Activated CD4-positive, alpha-beta T cell treated with anti-CD3 and anti-CD28 coated beads, Interleukin-2, amount 50 U/mL, for 48 hours (primary cell): ENCODE results near the gene TP73.

ENCODE experiments used
- DNase-seq, 2 experiments: peaks; one replicate each; pipeline ENCODE4 v3.0.0-alpha.2; 2020

Gene TP73

DNA sequence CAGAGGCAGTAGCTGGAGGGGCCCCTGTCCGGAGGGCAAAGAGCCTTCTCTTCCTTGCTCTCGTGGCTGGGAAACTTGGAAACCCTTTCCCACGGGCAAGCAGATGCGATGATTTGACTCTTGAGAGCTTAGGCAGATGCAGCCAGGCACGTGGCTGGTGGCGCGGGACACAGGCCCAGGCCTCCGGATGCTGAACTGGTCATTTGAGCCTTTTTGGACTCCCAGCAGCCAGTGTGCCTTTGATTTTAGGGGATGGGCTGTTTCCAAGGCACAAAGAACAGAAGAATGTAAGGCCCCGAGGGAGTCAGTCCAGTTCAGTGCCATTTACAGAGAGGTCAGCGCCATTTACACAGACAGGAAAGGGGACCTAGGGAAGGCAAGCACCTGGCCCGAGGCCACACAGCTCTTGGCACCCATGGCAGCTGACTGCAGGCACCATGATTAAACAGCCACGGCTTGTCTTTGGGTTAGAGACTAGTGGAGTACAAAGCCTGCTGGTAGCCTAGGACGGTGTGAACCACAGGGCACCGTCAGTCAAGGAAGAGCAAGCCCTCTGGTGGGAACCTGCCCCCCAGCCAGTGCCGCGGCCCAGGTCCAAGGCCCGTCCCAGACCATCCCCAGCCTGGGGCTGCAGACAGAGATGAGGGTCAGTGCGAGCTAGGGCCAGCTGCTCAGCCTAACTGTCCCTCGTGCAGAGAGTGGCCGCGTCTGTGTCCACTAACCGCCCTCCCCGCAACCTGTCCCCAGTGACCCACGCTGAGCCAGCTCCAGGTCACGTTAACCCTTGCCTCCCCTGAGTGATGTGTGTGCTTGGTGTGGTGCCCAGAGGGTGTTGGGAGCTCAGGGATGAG, 79.5 kb downstream of the TP73 start:
- DNase-seq = no peak

DNA sequence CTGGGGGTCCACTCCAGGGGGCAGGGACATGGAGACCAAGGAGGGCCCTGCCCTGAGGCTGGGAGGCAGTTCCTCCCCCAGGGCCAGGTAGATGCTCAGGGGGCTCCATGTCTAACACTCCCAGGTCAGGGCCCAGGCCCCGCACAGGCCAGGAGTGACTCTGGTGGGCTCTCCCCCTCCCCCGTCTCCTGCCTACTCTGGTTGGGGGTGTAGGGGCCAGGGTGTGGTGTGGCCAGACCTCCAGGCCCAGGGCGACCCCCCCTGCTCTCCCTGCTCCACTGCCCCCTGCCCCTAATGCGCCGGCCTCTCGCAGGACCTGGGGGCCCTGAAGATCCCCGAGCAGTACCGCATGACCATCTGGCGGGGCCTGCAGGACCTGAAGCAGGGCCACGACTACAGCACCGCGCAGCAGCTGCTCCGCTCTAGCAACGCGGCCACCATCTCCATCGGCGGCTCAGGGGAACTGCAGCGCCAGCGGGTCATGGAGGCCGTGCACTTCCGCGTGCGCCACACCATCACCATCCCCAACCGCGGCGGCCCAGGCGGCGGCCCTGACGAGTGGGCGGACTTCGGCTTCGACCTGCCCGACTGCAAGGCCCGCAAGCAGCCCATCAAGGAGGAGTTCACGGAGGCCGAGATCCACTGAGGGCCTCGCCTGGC, 80.2 kb downstream of the TP73 start:
- DNase-seq = no peak

DNA sequence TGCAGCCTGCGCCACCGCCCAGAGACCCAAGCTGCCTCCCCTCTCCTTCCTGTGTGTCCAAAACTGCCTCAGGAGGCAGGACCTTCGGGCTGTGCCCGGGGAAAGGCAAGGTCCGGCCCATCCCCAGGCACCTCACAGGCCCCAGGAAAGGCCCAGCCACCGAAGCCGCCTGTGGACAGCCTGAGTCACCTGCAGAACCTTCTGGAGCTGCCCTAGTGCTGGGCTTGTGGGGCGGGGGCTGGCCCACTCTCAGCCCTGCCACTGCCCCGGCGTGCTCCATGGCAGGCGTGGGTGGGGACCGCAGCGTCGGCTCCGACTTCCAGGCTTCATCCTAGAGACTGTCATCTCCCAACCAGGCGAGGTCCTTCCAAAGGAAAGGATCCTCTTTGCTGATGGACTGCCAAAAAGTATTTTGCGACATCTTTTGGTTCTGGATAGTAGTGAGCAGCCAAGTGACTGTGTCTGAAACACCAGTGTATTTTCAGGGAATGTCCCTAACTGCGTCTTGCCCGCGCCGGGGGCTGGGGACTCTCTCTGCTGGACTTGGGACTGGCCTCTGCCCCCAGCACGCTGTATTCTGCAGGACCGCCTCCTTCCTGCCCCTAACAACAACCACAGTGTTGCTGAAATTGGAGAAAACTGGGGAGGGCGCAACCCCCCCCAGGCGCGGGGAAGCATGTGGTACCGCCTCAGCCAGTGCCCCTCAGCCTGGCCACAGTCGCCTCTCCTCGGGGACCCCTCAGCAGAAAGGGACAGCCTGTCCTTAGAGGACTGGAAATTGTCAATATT, 81.0 kb downstream of the TP73 start:
- no peak for DNase-seq

DNA sequence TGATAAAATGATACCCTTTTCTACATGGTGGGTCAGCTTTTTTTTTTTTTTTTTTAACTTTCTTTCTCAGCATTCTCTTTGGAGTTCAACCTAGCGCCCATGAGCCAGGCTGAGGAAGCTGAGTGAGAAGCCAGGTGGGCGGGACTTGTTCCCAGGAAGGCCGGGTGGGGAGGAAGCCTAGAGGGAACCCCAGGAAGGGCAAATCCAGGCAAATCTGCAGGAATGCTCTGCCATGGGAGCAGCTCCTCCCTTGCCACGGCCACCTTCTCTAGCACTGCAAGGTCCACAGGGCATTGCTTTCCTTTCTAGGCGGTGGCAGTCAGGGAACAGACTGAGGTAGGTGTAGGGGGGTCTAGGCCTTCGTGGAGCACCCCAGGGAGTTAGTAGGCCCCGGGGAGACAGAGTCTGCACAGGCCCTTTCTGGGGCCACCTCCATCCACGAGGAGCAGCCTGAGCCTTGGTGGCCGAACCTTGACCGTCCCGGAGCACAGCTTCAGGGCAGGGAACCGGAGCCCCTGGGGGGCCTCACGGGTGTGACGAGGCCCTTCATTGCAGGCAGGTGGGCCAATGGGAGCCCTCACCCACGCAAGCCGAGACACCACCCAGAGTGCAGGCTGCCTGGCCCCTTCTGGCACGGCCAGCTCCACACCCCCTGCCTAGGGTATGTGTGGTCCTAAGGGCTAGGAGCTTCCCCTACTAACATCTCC, 81.7 kb downstream of the TP73 start:
- DNase-seq = no peak

DNA sequence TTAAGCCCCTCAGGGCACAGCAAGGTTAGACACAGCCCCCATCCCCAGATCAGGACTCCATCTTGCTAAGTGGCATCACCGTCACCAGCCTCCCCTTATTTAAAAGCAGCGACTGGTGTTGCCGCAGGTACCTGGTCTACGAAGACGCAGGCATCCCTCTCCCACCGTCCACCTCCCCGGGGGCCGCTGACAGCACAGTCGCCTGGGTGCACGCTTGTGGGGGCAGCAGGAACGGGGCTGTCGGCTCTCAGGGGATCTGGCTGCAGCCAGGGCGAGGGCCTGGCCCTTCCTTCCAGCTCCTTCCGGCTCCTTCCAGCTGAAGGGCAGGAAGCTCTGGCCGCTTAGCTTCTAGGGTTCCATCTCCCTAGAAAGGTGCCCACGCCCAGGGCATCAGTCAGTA, 82.3 kb downstream of the TP73 start:
- DNase-seq = no peak

DNA sequence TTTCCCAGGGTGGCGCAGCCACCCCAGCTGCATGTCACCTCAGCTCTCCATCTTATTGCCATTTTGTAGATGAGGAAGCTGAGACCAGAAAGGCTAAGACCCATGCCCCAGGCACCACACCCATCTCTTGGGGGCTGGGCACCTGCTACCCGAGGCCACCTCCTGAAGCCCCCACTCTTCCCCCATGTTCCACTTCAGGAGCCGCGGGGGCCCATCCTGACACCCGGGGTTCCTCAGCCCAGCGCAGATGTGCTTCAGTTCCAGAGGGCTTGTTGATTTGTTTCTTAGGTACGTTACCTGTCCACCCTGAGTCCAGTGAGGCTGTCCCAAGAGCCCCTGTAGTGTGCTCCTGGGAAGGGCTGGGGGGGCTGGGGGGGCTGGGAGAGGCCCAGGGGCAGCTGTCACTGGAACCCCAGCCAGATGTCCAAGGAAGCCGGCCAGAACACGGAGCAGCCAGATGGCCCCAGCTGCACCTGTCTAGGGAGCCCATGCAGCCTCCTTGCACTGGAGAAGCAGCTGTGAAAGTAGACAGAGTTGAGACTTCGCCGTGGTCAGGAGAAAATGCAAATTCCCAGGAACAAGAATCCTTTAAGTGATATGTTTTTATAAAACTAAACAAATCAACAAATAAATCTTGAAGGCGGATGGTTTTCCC, 82.8 kb downstream of the TP73 start:
- DNase-seq = no peak

DNA sequence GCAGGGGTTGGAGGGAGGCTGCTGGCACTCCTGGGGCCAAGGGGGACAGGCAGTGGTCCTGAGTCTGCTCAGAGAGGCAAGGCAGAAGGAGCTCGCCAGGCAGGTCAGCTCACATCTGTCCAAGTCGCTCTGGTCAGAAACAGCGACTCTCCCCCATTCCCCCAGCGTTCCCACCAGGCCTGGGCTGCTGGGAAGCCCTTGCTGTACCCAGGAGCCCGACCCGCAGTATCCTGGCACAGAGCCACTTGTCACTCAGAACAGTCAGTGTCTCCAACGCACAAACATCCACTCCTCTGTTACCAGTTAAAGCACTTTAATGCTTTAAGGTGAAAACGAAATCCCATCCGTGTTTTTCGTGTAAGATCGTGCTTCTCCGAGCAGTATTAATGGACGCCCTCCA, 83.4 kb downstream of the TP73 start:
- no peak for DNase-seq

DNA sequence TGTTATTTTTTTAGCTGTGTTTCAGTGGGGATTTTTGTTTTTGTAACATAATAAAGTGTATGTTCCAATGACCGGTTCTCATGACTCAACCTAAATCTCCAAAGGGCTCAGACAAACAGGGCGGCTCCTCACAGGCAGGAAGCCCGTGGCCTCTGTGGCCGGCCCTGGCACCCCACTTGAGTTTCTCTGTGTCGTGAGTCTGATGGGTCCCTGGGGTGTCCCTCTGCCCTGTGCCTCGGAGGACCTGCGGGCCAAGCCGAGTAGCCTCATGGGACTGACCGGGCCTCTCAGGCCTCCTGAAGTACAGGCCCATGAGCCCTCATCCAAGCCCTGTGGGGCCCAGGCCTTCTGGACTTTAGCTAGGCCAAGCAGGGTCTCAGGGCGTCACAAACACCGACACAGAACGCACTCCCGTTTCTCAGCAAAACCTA, 83.8 kb downstream of the TP73 start:
- no peak for DNase-seq

DNA sequence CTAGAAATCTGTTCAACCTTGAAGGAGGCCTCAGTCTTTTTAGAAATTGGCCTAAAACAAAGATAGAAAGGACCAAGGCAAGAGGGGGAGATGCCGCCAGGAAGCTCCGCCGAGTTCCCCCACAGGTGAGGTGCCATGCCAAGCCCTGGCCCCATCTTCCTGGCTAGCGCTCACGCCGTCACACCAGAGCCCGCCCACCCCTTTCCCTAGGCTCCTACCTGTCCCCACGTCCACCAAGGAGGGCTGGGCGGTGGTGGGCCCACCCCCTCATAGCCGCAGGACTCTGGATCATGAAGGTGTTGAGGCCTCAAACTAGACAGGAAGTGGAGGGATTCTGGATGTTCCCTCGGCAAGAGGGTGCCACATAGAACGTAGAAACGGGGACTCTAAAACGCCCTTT, 84.4 kb downstream of the TP73 start:
- DNase-seq = no peak

DNA sequence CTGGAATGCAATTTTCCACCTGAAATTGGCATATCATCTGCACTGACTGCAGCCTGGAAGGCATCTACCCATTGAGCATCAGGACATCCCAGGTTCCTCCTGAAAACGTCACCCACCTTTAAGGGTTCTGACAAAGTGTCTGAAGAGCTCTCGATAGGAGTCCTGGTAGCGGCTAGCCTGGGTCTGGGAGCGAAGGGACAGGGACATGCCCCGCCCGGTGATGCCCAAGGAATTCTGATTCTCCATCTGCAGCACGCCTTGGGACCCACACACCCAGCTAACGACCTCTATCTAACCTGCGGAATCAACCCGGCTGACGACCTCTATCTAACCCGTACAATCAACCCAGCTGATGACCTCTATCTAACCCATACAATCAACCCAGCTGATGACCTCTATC, 86.6 kb downstream of the TP73 start:
- DNase-seq = no peak

DNA sequence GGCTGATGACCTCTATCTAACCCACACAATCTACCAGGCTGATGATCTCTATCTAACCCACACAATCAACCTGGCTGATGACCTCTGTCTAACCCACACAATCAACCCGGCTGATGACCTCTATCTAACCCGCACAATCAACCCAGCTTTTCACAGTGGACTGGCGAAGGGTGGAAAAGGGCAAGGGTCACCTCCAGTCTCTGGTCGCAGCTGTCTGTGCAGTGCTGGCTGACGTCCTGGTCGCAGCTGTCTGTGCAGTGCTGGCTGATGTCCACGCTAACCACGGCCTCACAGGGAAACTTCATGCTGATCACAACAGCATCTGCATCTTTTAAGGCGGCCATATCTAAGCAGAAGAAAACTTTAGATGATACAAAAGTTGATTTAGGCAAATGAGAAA, 87.7 kb downstream of the TP73 start:
- no peak for DNase-seq

DNA sequence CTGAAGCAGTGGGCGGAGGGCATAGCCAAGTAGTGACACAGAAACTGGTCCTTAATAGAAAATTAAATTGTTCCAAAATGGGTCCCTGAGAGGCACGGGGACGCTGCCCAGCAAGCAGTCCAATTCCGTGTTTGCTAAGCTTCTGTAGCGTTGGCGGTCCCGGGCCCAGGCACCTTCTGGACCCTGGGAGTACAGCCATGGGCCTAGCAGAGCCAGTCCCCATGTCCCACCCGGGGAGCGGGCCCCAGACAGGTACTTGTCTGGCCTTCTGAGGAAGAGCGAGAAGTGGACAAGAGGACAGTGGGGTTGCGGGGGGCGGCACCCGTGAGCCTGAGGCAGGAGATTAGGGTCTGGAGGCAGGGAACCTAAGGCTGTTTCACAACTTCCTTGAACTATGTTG, 88.4 kb downstream of the TP73 start:
- no peak for DNase-seq

DNA sequence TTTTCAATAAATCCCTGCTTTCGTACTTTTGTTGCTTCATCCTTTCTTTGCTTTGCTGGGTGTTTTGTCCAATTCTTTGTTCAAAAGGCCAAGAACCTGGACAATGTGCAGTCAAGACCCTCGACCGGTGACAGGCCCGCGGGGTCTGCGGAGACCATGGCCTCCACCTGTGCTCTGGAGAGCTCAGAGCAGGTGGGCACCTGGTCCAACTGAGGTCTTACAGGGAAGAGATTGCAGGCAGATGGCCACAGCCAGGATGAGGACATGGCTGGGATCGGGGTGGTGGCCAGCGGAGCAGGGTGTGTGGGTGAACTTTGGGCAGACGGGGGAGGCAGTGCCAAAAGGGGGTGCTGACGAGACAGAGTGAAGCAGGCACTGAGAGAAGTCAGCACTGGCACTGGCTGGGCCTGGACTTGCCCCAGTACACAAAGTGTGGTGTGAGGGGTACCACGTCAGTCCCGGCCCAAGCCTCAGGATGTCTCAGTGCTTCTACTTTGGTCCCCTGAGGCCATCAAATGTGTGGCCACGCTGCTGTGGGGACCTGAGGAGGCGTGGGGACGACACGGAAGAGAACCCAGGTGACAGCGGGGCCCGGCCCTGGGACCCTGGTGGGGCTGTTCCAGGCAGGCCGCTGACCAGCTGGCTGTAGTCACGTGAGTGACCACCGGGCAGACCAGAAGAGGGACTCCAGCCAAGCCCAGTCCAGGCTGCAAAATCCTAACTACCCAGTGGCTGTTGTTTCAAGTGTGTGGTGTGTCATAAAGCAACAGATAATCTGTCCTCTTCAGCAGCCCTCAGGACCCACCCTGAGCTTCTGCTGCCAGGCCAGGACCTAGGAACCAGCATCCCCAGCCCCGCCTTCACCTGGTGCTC, 89.5 kb downstream of the TP73 start:
- DNase-seq = no peak

DNA sequence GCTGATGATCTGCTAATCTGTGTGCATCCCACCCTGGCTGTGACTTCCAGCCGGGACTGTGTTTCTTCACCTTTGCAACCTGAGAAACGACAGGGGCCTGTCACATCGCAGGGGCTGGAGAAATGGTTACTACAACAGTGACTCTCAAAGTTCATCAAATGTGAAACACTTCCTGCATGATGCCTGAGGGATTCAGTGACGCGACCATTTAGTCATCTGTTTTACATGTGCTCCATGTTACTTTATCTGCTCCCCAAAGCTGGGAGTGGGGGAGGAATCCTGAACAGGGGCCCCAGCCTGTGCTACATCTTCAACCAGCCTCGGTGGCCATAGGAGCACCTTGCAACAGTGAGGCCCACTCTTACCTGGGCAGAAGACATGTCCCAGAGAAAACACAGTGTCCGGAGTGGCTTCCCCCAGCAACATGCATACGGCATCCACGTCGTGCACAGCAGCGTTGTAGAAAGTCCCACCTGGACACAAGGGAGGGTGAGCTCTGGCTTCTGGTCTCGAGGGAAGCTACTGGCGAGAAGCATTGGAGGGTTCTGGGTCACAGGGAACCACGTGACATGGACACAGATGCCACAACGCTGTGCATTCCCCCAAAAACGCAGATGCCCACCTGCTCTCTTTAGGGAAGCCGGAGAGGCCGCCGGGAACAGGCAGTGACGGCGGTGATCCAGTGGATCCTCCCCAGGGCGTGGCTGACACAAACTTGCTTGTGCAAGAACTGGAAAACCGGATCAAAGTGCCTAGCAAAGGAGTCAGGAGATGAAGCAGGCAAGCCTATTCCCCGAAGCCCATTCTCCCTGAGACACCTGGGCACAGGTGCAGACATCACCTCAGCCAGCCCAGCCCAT, 90.4 kb downstream of the TP73 start:
- DNase-seq = no peak

DNA sequence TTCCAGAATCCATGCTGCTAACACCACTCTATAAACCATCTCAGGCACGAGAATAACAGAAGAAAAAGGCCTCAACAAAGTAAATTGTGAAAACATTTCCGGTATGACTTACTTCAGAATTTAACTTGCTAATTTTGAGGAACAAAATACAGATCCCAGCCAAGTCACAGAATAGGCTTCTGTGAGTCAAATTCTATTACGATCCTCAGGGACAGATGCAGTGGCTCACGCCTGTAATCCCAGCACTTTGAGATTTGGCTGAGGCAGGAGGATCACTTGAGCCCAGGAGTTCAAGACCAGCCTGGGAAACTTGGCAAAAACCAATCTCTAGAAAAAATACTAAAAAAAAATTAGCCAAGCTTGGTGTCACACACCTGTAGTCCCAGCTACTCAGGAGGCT, 91.1 kb downstream of the TP73 start:
- DNase-seq = no peak

DNA sequence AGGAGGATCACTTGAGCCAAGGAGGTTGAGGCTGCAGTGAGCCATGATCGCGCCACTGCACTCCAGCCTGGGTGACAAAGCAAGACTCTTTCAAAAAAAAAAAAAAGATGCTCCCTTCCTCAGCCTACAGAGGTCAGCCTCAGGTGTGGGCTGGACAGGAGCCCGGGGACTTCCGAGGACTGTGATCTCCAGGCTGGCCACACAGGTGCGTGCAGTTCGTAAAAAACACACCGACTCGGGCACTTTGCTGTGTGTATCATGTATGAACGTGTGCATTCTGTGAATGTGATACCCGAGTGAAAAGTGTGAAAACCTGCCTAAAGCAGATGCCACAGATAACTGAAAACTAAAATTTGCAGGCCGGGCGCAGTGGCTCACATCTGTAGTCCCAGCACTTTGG, 91.5 kb downstream of the TP73 start:
- no peak for DNase-seq

DNA sequence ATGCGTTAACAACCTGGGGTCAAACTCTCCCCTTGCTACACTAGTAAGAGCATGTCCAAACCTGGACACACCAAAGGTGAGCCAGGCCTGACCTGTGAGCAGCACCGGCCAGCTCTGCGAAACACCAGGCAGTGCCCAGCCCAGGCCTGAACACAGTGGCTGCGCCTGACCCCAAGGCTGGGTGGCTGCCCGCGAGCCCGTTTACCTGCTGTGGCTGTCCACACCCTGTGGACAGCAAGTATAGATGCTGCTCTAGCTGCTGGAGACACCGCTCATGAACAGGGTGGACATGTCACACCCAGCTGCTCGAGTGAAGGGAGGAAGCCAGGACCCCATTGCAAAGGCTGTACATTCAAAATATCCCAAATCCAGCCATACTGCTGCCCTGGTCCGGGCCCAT, 92.3 kb downstream of the TP73 start:
- no peak for DNase-seq

DNA sequence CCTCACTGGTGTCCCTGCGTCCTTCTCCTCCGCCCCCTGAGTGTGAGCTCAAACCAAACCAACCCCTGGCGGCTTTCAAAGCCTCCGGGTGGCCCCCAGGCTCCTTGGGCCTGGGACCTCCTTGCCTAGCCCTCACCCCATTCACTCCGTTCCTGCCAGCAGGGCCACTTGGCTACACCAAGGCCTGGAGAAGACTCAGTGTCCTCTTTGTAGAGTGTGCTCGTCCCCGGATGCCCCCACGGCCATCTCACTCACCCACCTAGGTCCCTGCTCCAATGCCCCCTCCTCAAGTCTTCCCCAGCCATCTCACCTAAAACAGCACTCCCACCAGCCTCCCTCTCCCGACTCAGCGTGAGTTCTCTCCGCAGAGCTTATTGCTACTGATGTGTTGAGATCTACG, 92.8 kb downstream of the TP73 start:
- DNase-seq = no peak

DNA sequence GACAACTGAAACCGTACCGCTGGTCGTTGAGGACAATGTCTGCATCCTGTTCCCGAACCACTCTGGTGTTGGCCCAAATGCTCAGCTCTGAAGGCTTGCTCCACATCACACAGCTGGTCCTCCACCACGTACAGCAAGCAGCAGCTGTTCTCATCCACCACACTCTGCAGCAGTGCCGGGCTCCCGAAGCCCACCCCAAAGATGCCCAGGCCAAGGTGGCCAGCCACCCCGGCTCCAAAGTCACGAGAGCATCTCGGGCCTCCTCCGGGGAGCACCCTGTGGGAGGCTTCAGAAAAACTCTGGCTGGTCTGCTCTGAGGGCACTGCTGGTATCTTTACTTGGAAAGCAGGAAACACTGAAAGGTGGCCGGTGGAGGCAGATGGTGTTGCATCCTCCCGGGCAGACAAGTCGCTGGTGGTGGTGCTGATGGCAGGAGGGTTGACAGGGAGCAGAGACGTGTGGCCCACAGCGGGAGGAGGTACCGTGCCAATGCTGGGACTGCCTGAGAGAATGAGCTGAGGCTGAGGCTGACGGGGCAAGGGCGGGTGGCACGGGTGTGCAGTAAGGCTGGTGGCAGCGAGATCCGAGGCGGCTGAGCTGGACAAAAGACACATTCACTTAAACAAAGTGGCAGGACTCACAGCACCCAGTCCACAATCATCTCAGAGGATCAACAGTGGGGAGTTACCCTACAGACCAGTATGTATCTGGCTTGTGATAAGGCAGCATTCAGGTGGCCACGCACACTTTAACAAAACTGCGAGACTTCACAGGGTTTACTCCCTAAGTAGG, 93.5 kb downstream of the TP73 start:
- DNase-seq = no peak

DNA sequence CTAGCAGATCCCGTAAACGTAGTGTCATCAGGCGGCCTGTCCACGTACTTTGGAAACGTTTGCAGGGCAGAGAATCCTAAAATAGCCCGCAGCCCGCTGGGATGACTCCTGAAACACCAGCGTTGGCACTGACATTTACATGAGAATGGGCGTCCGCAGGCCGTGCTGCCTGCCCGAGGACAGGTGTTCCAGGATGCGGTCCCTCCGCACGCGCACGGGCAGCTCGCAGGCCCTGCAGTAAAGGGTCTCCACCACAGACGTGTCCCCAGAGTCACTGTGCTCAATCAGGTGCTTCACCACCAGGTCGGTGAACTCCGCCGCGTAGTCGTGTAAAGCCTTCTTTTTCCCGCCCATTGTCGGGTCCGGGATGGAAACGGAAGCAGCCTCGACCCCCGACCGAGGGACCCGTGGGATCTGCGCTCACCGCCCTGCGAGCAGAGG, 94.1 kb downstream of the TP73 start:
- no peak for DNase-seq
